Kidney (tissue), 14 donors: ENCODE measurements around the gene ZNF789. TPM values are rescaled to one million over a fixed set of nuclear protein-coding genes. Genes with fewer than 3 reads are reported as not detected.
A peak's percentile ranks its signal among the peaks of the same experiment; 100 is the strongest.

Source experiments
- DNase-seq, 5 donors: peaks; one replicate each; pipeline ENCODE4 v3.0.0-alpha.2; 2013 to 2020
- FAIRE-seq: peaks from 2 replicates; lab custom pipeline; 2012; peaks lifted over from hg19 to GRCh38; lab: Jason Lieb, UNC
- H3K27ac ChIP-seq, 2 donors: one replicate each; pipeline ENCODE4 v1.7.0; 2013; ENCODE audit warnings: low read depth in 2 of 2, low read length in 2 of 2, inconsistent platforms in 1 of 2
- H3K27me3 ChIP-seq: one replicate; pipeline ENCODE4 v1.7.1; 2013; ENCODE audit warnings: low read length, inconsistent platforms; ENCODE audit not compliant: control insufficient read depth, insufficient read depth
- H3K36me3 ChIP-seq, 3 donors: one replicate each; pipeline versions ENCODE4 v1.7.0 to v1.7.1; 2013; ENCODE audit warnings: low read length in 3 of 3, control low read depth in 1 of 3, inconsistent platforms in 1 of 3; ENCODE audit not compliant: insufficient read depth in 3 of 3, control insufficient read depth in 2 of 3
- H3K4me1 ChIP-seq, 3 donors: one replicate each; pipeline versions ENCODE4 v1.7.0 to v1.7.1; 2013; ENCODE audit warnings: low read length in 3 of 3, inconsistent platforms in 1 of 3, low read depth in 1 of 3; ENCODE audit not compliant: control insufficient read depth in 2 of 3, insufficient read depth in 2 of 3
- H3K4me3 ChIP-seq, 3 donors: one replicate each; pipeline versions ENCODE4 v1.7.0 to v1.8.1; 2013; ENCODE audit warnings: low read length in 3 of 3, control low read depth in 1 of 3, inconsistent platforms in 1 of 3
- H3K9ac ChIP-seq, 3 donors: one replicate each; pipeline versions ENCODE4 v1.7.0 to v1.7.1; 2013; ENCODE audit warnings: low read length in 3 of 3, control low read depth in 1 of 3, inconsistent platforms in 1 of 3
- H3K9me3 ChIP-seq, 3 donors: one replicate each; pipeline versions ENCODE4 v1.7.0 to v1.7.1; 2013; ENCODE audit warnings: low read length in 3 of 3, control low read depth in 1 of 3, inconsistent platforms in 1 of 3; ENCODE audit not compliant: control insufficient read depth in 2 of 3, insufficient read depth in 1 of 3
- intact Hi-C: fragments of 100-400 bp; cut with DNase I; formaldehyde crosslinking; loops from one replicate; pipeline ENCODE4 v1.11.1; 2022
- polyA plus RNA-seq: library from polyadenylated mRNA; stranded (reverse); fragments of 350-450 nt; fragmentation: Illumina TruSeq; extraction: RNeasy Lipid Tissue Mini Kit (QIAGEN cat#74804); gene quantifications from one replicate; pipeline ENCODE4 v1.2.3, GENCODE V29; 2014; ENCODE audit warnings: low read depth, low replicate concordance; ENCODE audit not compliant: insufficient read depth
- total RNA-seq: library from RNA; stranded (reverse); fragmentation: NEBNext Ultra II Directional; extraction: Animal tissue kit (Norgen Biotek cat#: 25700); gene quantifications from one replicate; pipeline ENCODE4 v1.2.1, GENCODE V29; 2021
- TF ChIP-seq, protein P1 (sequence below): IDR thresholded peaks from 3 replicates; pipeline ENCODE4 v1.5.1; 2012; ENCODE audit warnings: mild to moderate bottlenecking, moderate library complexity, borderline replicate concordance; ENCODE audit not compliant: insufficient read depth; ENCODE audit errors: extremely low read depth
- donor health status: control.
- donor health status: control.
- donor health status: control.
- donor health status: control.
- donor health status: control.
- donor health status: DM: yes; HTN: yes; CAD: no.
- donor health status: Normal renal cell carcinoma (clear cell type).

The ZNF789 gene
- total and polyA plus RNA-seq, 2 donors from 2014 or later, result 10.6 to 14.8 TPM

DNA sequence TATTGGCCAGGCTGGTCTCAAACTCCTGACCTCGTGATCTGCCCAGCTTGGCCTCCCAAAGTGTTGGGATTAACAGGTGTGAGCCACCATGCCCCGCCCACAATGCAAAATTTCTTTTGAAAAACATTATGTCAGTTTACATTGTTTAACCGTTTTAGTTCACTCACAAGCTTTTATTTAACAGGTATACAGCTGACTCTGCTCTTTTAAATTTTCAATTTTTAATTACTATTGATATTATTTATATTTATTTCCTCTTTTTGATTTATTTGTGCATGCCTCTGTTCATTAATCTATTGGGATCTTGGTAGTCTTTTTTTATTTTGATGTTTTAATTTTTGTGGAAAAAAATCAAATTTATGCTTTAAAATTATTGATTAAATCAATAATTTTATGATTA lies 48.7 kb downstream of the ZNF789 start:
- Histone ChIP-seq H3K36me3 (peaks cover 6 to 22% (median 14%) of the 10 kb centered on the region in 3 donors), H3K9ac (no peak overlapping the region), H3K4me1 (no peaks in the 10 kb centered on the region), H3K9me3 (no peaks in the 10 kb centered on the region), H3K4me3 (no peak overlapping the region), H3K27me3 (no peaks in the 10 kb centered on the region), H3K27ac (no peak overlapping the region)
- no peak for FAIRE-seq
- TF ChIP-seq, protein P1, sequence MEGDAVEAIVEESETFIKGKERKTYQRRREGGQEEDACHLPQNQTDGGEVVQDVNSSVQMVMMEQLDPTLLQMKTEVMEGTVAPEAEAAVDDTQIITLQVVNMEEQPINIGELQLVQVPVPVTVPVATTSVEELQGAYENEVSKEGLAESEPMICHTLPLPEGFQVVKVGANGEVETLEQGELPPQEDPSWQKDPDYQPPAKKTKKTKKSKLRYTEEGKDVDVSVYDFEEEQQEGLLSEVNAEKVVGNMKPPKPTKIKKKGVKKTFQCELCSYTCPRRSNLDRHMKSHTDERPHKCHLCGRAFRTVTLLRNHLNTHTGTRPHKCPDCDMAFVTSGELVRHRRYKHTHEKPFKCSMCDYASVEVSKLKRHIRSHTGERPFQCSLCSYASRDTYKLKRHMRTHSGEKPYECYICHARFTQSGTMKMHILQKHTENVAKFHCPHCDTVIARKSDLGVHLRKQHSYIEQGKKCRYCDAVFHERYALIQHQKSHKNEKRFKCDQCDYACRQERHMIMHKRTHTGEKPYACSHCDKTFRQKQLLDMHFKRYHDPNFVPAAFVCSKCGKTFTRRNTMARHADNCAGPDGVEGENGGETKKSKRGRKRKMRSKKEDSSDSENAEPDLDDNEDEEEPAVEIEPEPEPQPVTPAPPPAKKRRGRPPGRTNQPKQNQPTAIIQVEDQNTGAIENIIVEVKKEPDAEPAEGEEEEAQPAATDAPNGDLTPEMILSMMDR, result no peak
- no peak for DNase-seq
- intact Hi-C loops, result no loop called here

DNA sequence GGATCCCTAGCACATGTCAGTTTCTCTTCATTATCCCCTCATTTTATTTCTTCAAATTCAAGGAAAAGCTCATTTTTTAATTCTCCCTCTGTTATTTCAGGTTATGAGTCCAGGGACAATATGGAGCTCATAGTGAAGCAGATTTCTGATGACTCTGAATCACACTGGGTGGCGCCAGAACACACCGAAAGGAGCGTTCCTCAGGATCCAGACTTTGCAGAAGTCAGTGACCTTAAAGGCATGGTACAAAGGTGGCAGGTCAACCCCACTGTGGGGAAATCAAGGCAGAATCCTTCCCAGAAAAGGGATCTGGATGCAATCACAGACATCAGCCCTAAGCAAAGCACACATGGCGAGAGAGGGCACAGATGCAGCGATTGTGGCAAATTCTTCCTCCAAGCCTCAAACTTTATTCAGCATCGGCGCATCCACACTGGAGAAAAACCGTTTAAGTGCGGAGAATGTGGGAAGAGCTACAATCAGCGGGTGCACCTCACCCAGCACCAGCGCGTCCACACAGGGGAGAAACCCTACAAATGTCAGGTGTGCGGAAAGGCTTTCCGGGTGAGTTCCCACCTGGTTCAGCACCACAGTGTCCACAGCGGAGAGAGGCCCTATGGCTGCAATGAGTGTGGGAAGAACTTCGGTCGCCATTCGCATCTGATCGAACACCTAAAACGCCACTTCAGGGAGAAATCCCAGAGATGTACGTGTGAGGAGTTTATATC lies 53.2 kb downstream of the ZNF789 start:
- intact Hi-C loops, result no loop called here
- Histone ChIP-seq H3K36me3 (peaks cover 6 to 29% (median 10%) of the 10 kb centered on the region in 3 donors), H3K27ac (no peak overlapping the region), H3K9me3 (peaks cover 0 to 17% (median 0%) of the 10 kb centered on the region in 3 donors), H3K4me3 (no peak overlapping the region), H3K4me1 (no peaks in the 10 kb centered on the region), H3K9ac (no peak overlapping the region), H3K27me3 (no peaks in the 10 kb centered on the region)
- peak in 1 of 5 donors; percentile 18 for DNase-seq
- TF ChIP-seq, protein P1, result no peak
- FAIRE-seq, result no peak

DNA sequence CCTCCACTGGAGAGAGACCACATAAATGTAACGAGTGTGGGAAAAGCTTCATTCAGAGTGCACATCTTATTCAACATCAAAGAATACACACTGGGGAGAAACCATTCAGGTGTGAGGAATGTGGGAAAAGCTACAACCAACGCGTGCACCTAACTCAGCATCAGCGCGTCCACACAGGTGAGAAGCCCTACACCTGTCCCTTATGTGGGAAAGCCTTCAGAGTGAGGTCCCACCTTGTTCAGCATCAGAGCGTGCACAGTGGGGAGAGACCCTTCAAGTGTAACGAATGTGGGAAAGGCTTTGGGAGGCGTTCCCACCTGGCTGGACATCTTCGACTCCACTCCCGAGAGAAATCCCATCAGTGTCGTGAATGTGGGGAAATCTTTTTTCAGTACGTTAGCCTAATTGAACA lies 58.7 kb downstream of the ZNF789 start:
- H3K9me3 ChIP-seq, result peaks cover 7 to 50% (median 17%) of the 10 kb centered on the region in 3 donors
- H3K9ac ChIP-seq, result no peak overlapping the region
- peak in 1 of 5 donors; percentile 21 for DNase-seq
- no peaks in the 10 kb centered on the region for H3K27me3 ChIP-seq
- intact Hi-C loops, result no loop called here
- no peak overlapping the region for H3K27ac ChIP-seq
- no peaks in the 10 kb centered on the region for H3K4me1 ChIP-seq
- peak overlapping the region in 2 of 3 donors; percentile 19 to 25 for H3K4me3 ChIP-seq
- peaks cover 18 to 31% (median 20%) of the 10 kb centered on the region in 3 donors for H3K36me3 ChIP-seq
- FAIRE-seq, result no peak
- TF ChIP-seq, protein P1, result no peak
